ENCODE data around the gene MKRN1. TPM values are rescaled to one million over a fixed set of nuclear protein-coding genes. Genes with fewer than 3 reads are reported as not detected.

The MKRN1 gene
- total RNA-seq, 1 donor from 2014 or later, result 111 TPM

DNA sequence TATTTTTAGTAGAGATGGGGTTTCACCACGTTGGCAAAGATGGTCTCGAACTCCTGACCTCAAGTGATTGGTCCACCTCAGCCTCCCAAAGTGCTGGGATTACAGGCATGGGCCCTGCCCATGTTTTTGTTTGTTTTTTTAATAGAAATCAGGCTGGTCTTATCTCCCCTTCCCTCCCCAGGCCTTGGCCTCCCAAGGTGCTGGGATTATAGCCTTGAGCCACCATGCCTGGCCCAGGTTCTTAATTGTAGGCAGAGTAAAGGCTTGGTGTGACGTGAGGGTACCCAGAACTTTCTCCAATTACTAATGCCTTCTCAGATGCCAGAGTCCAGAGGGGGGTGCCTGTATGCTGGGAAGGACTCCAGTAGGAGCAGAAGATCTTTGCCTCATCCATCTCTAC lies 5.2 kb upstream of the MKRN1 start:
- TF ChIP-seq, protein P1, sequence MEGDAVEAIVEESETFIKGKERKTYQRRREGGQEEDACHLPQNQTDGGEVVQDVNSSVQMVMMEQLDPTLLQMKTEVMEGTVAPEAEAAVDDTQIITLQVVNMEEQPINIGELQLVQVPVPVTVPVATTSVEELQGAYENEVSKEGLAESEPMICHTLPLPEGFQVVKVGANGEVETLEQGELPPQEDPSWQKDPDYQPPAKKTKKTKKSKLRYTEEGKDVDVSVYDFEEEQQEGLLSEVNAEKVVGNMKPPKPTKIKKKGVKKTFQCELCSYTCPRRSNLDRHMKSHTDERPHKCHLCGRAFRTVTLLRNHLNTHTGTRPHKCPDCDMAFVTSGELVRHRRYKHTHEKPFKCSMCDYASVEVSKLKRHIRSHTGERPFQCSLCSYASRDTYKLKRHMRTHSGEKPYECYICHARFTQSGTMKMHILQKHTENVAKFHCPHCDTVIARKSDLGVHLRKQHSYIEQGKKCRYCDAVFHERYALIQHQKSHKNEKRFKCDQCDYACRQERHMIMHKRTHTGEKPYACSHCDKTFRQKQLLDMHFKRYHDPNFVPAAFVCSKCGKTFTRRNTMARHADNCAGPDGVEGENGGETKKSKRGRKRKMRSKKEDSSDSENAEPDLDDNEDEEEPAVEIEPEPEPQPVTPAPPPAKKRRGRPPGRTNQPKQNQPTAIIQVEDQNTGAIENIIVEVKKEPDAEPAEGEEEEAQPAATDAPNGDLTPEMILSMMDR (IDR thresholded peaks at IDR 0.05), result no peak
- Mint-ChIP-seq H3K27me3 (ENCODE audit: unreplicated experiment) (peaks cover 8% of the 10 kb centered on the region), H3K4me3 (ENCODE audit: unreplicated experiment) (no peak overlapping the region), H3K9me3 (ENCODE audit: unreplicated experiment) (no peaks in the 10 kb centered on the region), H3K4me1 (ENCODE audit: unreplicated experiment) (peaks cover 6% of the 10 kb centered on the region), H3K36me3 (ENCODE audit: unreplicated experiment) (no peaks in the 10 kb centered on the region), H3K27ac (ENCODE audit: unreplicated experiment) (no peak overlapping the region)
- no peak for DNase-seq (ENCODE audit: extremely low spot score, unreplicated experiment)

DNA sequence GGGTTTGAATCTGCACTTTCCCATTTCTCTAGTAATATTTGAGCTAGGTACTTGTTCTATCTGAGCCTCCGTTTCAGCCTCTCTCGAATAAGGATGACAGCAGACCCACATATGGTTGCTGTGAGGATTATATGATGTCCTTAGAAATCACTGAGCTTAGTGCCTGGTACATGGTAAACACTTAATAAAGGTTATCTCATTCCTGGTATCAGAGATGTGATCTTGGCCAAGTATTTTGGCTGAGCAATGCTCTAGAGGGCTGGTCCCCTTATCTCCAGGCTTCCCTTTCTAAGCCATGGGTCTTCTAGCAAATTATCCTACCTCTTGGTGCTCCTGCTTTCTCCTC lies 407 bp upstream of the MKRN1 start:
- DNase-seq (ENCODE audit: extremely low spot score, unreplicated experiment), result no peak
- H3K4me1 Mint-ChIP-seq (ENCODE audit: unreplicated experiment), result peaks cover 27% of the 10 kb centered on the region
- peaks cover 3% of the 10 kb centered on the region for H3K27me3 Mint-ChIP-seq (ENCODE audit: unreplicated experiment)
- peak overlapping the region; percentile 98 for H3K4me3 Mint-ChIP-seq (ENCODE audit: unreplicated experiment)
- H3K27ac Mint-ChIP-seq (ENCODE audit: unreplicated experiment), result peak overlapping the region; percentile 92
- TF ChIP-seq, protein P1 (IDR thresholded peaks at IDR 0.05), result no peak
- no peaks in the 10 kb centered on the region for H3K9me3 Mint-ChIP-seq (ENCODE audit: unreplicated experiment)
- H3K36me3 Mint-ChIP-seq (ENCODE audit: unreplicated experiment), result no peaks in the 10 kb centered on the region

DNA sequence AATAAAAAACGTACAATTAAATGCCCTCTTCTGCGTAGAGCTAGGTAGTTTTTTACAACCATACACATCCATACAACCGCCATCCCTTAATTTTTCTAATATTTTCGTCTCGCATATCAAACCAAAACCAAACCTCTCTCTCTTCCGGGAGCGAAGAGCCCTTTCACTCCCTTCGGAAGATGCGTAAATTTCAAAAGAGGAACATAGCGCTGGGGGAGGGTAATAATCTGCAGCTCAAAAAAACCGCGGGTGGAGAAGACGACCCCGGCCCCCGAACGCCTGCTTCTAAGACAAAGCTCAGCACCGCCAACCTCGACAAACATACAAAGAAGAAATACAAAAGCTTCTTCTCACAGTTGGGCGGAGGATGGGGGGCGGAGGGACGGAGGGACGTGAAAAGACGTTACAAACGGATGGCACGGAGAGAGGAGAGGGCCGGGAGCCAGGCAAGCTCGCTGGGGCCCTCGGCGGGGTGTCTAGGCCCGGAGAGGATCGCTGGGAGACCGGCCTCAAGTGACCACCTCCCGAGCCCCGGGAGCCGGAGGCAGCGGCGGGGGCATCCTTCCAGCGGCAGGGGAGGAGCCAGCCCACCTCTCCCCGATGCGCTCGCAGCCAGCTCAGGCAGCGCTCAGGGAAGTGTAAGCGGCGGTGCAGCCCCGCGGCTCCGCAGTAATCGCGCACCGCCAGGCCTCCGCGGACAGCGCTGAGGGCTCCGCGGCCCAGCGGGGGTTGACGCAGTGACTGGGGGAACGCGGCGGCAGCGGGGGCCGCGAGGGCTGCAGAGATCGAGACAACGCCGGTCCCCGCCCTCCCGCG lies 851 bp downstream of the MKRN1 start:
- Mint-ChIP-seq H3K27me3 (ENCODE audit: unreplicated experiment) (no peaks in the 10 kb centered on the region), H3K27ac (ENCODE audit: unreplicated experiment) (peak overlapping the region; percentile 91), H3K36me3 (ENCODE audit: unreplicated experiment) (no peaks in the 10 kb centered on the region), H3K4me1 (ENCODE audit: unreplicated experiment) (peaks cover 27% of the 10 kb centered on the region), H3K9me3 (ENCODE audit: unreplicated experiment) (no peaks in the 10 kb centered on the region), H3K4me3 (ENCODE audit: unreplicated experiment) (peak overlapping the region; percentile 84)
- TF ChIP-seq, protein P1 (IDR thresholded peaks at IDR 0.05), result no peak
- DNase-seq (ENCODE audit: extremely low spot score, unreplicated experiment), result peak; percentile 86

DNA sequence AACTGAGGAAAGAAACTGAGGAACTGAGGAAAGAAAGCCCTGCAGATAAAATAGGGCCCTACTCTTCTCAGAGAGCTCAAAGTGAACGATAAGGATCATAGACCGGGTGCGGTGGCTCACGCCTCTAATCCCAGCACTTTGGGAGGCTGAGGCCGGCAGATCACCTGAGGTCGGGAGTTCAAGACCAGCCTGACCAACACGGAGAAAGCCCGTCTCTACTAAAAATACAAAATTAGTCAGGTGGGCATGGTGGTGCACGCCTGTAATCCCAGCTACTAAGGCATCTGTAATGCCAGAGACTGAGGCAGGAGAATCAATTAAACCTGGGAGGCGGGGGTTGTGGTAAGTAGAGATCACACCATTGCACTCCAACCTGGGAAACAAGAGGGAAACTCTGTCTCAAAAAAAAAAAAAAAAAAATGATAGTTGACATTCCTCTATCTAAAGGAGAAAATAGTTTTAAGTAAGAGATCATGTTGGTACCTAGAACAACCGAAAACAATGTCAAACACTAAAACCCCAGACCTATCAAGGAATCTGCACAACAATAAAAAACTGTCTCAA lies 2.5 kb downstream of the MKRN1 start:
- TF ChIP-seq, protein P1 (IDR thresholded peaks at IDR 0.05), result no peak
- peak overlapping the region; percentile 84 for H3K4me3 Mint-ChIP-seq (ENCODE audit: unreplicated experiment)
- H3K9me3 Mint-ChIP-seq (ENCODE audit: unreplicated experiment), result no peaks in the 10 kb centered on the region
- peak overlapping the region; percentile 91 for H3K27ac Mint-ChIP-seq (ENCODE audit: unreplicated experiment)
- no peak for DNase-seq (ENCODE audit: extremely low spot score, unreplicated experiment)
- peaks cover 28% of the 10 kb centered on the region for H3K4me1 Mint-ChIP-seq (ENCODE audit: unreplicated experiment)
- no peaks in the 10 kb centered on the region for H3K27me3 Mint-ChIP-seq (ENCODE audit: unreplicated experiment)
- no peaks in the 10 kb centered on the region for H3K36me3 Mint-ChIP-seq (ENCODE audit: unreplicated experiment)

DNA sequence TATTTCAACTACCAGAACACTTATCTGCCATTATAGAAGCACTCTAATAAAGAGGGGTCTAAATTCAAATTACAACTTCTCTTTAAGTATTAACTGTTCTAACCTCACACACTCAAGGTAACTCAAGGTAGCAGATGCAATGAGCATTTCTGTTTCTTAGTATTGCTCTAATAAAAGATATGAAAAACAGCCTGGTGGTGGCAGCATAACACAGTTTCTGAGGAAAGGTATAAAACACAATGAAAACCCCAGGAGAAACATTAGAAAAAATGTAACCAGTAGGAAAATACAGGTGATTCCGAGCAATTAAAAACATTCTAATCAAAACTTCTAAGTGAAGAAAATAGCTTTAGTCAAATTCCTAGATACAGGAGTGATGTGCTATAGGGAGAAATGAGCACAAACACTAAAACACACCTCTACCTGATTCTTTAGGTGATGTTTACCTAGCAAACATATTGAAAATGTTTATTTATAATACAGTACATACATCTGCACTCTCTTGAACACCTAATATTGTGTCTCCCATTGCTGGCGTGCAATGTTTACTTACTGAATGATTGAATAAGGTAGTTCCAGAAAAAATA lies 3.5 kb downstream of the MKRN1 start:
- Mint-ChIP-seq H3K4me3 (ENCODE audit: unreplicated experiment) (no peak overlapping the region), H3K36me3 (ENCODE audit: unreplicated experiment) (no peaks in the 10 kb centered on the region), H3K9me3 (ENCODE audit: unreplicated experiment) (no peaks in the 10 kb centered on the region), H3K4me1 (ENCODE audit: unreplicated experiment) (peaks cover 30% of the 10 kb centered on the region), H3K27me3 (ENCODE audit: unreplicated experiment) (no peaks in the 10 kb centered on the region), H3K27ac (ENCODE audit: unreplicated experiment) (no peak overlapping the region)
- TF ChIP-seq, protein P1 (IDR thresholded peaks at IDR 0.05), result peak; percentile 69
- DNase-seq (ENCODE audit: extremely low spot score, unreplicated experiment), result no peak
